Esophagus squamous epithelium (tissue), 4 donors: ENCODE results near the gene TPPP.
"Not testable (repeated sequence)": the region's sequence is repeated elsewhere in the genome, so short reads cannot be mapped to it uniquely, and the experiment has no call there.

Source experiments
- POLR2A ChIP-seq, 4 donors: fragments of 450-650 bp; IDR thresholded peaks; one replicate each; pipeline ENCODE4 v1.6.1; 2017; ENCODE audit warnings: antibody characterized with exemption in 4 of 4, mild to moderate bottlenecking in 4 of 4, moderate library complexity in 3 of 4
- TF ChIP-seq, protein P1 (sequence below), 6 experiments: fragments of 450-650 bp in 4 of 6; fragments of 200-600 bp in 2 of 6; sonication (generic) in 2 of 6; IDR thresholded peaks; one replicate each; pipeline ENCODE4 v1.5.1; 2016 to 2019; ENCODE audit warnings: antibody characterized with exemption in 6 of 6, mild to moderate bottlenecking in 4 of 6, moderate library complexity in 4 of 6

DNA sequence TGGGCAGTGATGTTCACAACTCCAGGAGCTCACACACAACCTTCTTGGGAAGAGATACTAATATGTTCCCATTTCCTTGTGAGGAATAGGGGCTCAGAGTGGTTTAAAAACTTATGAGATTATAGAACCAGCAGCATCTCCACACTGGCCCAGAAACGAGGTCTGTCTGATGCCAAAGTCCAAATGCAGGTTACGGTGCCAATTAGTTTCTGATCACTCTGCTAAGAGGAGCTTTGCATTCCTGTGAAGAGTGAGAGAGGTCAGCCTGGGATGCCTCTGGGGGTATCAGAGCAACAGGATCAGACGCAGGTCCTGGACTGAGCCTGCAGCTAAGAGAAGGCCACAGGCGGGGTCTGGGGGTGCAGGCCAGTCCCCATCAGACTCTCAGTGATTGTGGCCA, 30.2 kb upstream of the TPPP start:
- not testable (repeated sequence) for TF ChIP-seq POLR2A (IDR thresholded peaks at IDR 0.05)
- TF ChIP-seq, protein P1, sequence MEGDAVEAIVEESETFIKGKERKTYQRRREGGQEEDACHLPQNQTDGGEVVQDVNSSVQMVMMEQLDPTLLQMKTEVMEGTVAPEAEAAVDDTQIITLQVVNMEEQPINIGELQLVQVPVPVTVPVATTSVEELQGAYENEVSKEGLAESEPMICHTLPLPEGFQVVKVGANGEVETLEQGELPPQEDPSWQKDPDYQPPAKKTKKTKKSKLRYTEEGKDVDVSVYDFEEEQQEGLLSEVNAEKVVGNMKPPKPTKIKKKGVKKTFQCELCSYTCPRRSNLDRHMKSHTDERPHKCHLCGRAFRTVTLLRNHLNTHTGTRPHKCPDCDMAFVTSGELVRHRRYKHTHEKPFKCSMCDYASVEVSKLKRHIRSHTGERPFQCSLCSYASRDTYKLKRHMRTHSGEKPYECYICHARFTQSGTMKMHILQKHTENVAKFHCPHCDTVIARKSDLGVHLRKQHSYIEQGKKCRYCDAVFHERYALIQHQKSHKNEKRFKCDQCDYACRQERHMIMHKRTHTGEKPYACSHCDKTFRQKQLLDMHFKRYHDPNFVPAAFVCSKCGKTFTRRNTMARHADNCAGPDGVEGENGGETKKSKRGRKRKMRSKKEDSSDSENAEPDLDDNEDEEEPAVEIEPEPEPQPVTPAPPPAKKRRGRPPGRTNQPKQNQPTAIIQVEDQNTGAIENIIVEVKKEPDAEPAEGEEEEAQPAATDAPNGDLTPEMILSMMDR (IDR thresholded peaks at IDR 0.05), result not testable (repeated sequence)
